LoVo (cell line): Measurements from ENCODE around the gene CNOT3.
"Not testable (repeated sequence)": the region's sequence is repeated elsewhere in the genome, so short reads cannot be mapped to it uniquely, and the experiment has no call there.

Experiments used
- DNase-seq: peaks from one replicate; pipeline ENCODE4 v3.0.0-alpha.2; 2016; ENCODE audit warnings: low spot score

The CNOT3 gene

GRCh38 chr19:54137699-54138488, at the start of gene CNOT3:
TSS of gene CNOT3 (plus strand) at chr19:54137762. CDS start at chr19:54142979, 5,217 bp downstream.
- DNase-seq: no peak

- no peak for DNase-seq
Observed at GRCh38 chr19:54094426-54095000, 43.0 kb upstream of the CNOT3 start.

GRCh38 chr19:54095136-54095858, 42.3 kb upstream of the CNOT3 start:
- DNase-seq: no peak

GRCh38 chr19:54095859-54096616, 41.5 kb upstream of the CNOT3 start:
- peak; percentile 7 for DNase-seq

GRCh38 chr19:54096617-54097106, 40.9 kb upstream of the CNOT3 start:
- DNase-seq: no peak

- no peak for DNase-seq
Observed at GRCh38 chr19:54099190-54099902, 38.2 kb upstream of the CNOT3 start.

- DNase-seq: not testable (repeated sequence)
Observed at GRCh38 chr19:54099903-54100255, 37.7 kb upstream of the CNOT3 start.

GRCh38 chr19:54100561-54100960, 37.0 kb upstream of the CNOT3 start, which contains the start of gene OSCAR:
TSS of gene OSCAR (minus strand) at chr19:54100803. CDS start at chr19:54100792, 11 bp downstream.
- DNase-seq: no peak

- peak; percentile 99 for DNase-seq
Observed at GRCh38 chr19:54102421-54103169, 35.0 kb upstream of the CNOT3 start, which contains the start of gene NDUFA3. TSS of gene NDUFA3 (plus strand) at chr19:54102855. CDS start at chr19:54102879, 24 bp downstream.

GRCh38 chr19:54104998-54105715, 32.4 kb upstream of the CNOT3 start:
- DNase-seq: no peak

GRCh38 chr19:54105796-54106195, 31.8 kb upstream of the CNOT3 start:
- no peak for DNase-seq

- DNase-seq: no peak
Observed at GRCh38 chr19:54106716-54107115, 30.8 kb upstream of the CNOT3 start.

- DNase-seq: no peak
Observed at GRCh38 chr19:54107876-54108490, 29.6 kb upstream of the CNOT3 start.

GRCh38 chr19:54108496-54108895, 29.1 kb upstream of the CNOT3 start:
- DNase-seq: no peak

GRCh38 chr19:54109651-54110050, 27.9 kb upstream of the CNOT3 start:
- no peak for DNase-seq

GRCh38 chr19:54114340-54115108, 23.0 kb upstream of the CNOT3 start:
- DNase-seq: no peak

- DNase-seq: peak; percentile 97
Observed at GRCh38 chr19:54115109-54116063, 22.2 kb upstream of the CNOT3 start, which contains the start of the genes PRPF31 and TFPT. TSS of gene PRPF31 (plus strand) at chr19:54115754. CDS start at chr19:54118279, 2,525 bp downstream. TSS of gene TFPT (minus strand) at chr19:54115657. CDS start at chr19:54115269, 388 bp downstream.
